Small intestine (tissue), 7 donors: Measurements from ENCODE around the gene PTPN2. TPM values are rescaled to one million over a fixed set of nuclear protein-coding genes. Genes with fewer than 3 reads are reported as not detected.

Experiments used
- DNase-seq, 2 donors: peaks; one replicate each; pipeline versions ENCODE4 v3.0.0 to v3.0.0-alpha.2; 2013
- FAIRE-seq: peaks from 2 replicates; lab custom pipeline; 2012; peaks lifted over from hg19 to GRCh38; lab: Jason Lieb, UNC
- H3K27ac ChIP-seq, 3 donors: one replicate each; pipeline ENCODE4 v1.5.1; 2013; ENCODE audit warnings: low read length in 2 of 3, mild to moderate bottlenecking in 2 of 3, control low read depth in 1 of 3, inconsistent platforms in 1 of 3, low read depth in 1 of 3, moderate library complexity in 1 of 3
- H3K27me3 ChIP-seq, 3 donors: one replicate each; pipeline ENCODE4 v1.6.1; 2013; ENCODE audit warnings: low read length in 3 of 3, inconsistent platforms in 1 of 3; ENCODE audit not compliant: control insufficient read depth in 3 of 3, insufficient read depth in 3 of 3
- H3K36me3 ChIP-seq, 3 donors: one replicate each; pipeline ENCODE4 v1.6.1; 2013; ENCODE audit warnings: low read length in 3 of 3, inconsistent platforms in 1 of 3, low read depth in 1 of 3, mild to moderate bottlenecking in 1 of 3, moderate library complexity in 1 of 3; ENCODE audit not compliant: control insufficient read depth in 3 of 3, insufficient read depth in 2 of 3
- H3K4me1 ChIP-seq, 3 donors: one replicate each; pipeline ENCODE4 v1.6.1; 2013; ENCODE audit warnings: low read length in 2 of 3, inconsistent platforms in 1 of 3, low read depth in 1 of 3, mild to moderate bottlenecking in 1 of 3, moderate library complexity in 1 of 3; ENCODE audit not compliant: control insufficient read depth in 3 of 3, insufficient read depth in 2 of 3
- H3K4me3 ChIP-seq, 3 donors: one replicate each; pipeline ENCODE4 v1.5.1; 2013; ENCODE audit warnings: low read length in 3 of 3, control low read depth in 1 of 3, inconsistent platforms in 1 of 3, low read depth in 1 of 3, mild to moderate bottlenecking in 1 of 3, moderate library complexity in 1 of 3
- H3K9me3 ChIP-seq, 2 donors: one replicate each; pipeline ENCODE4 v1.6.1; 2013; ENCODE audit warnings: low read depth in 1 of 2, low read length in 1 of 2; ENCODE audit not compliant: control insufficient read depth in 2 of 2, insufficient read depth in 1 of 2
- WGBS, 3 donors: extraction: QIAGEN DNeasy Blood & Tissue Kit; methylation state at CpG; one replicate each; pipeline ENCODE4 v1.1.7; 2013; 5-methylcytosine and 5-hydroxymethylcytosine counted together
- polyA plus RNA-seq, 4 donors: library from polyadenylated mRNA; stranded (reverse) in 3 of 4; unstranded in 1 of 4; fragments of 200-250 nt in 3 of 4; fragments of 120-200 nt in 1 of 4; gene quantifications; one replicate each; pipeline versions ENCODE4 v1.2.1 to v1.2.3, GENCODE V29; 2013
- donor health status: healthy with polysubstance abuse.
- donor health status: control.
- donor health status: control.
- donor health status: Bipolar disorder and iron deficiency.
- donor health status: healthy.

PTPN2 gene
- polyA plus RNA-seq, 4 donors: 25.7 to 53.9 (median 31.1) TPM

DNA sequence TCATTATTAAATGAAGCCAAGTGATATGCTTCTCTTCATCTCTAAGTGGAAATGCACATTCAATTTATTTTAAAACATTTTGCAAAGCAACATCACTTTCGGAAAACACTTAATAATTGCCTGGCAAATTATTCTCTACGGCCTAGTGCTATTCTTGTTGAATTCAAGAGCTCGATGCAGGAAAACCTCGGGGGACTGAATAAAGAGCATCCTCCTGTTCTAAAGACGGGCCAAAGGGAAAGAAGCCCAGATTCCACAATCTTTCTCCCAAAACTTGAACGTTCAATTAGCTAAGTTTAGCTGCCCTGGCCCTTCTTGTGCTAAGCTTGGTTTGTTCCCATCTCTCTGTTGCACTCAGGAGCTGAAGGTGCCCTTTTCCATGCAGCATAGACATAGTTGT, 40.6 kb upstream of the PTPN2 start:
- no peaks in the 10 kb centered on the region for H3K4me1 ChIP-seq
- H3K36me3 ChIP-seq: no peaks in the 10 kb centered on the region
- H3K27me3 ChIP-seq: no peaks in the 10 kb centered on the region
- no peaks in the 10 kb centered on the region for H3K9me3 ChIP-seq
- DNase-seq (no peak), FAIRE-seq (no peak)
- 76 to 88% (median 86%) methylated on average over 6 of the region's 6 CpGs for WGBS, 3 donors
- no peak overlapping the region for H3K27ac ChIP-seq
- H3K4me3 ChIP-seq: no peak overlapping the region

DNA sequence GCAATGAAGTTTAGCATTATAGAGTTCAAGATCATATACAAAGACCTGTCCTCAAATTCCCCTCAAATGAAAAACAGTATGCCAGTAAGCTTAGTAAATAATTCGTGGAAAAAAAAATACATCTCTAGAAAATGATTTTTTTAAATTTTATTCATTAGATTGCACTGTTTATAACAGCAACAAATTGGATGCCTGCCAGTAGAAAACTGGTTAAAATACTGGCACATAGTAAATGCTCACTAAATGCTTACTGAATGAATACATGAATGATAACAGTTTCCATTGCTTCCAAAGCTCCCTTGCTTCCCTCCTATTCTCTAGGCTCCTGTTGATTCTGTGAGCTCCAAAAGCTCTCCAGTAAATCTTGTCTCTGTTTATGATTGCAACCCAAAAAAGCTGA, 38.2 kb upstream of the PTPN2 start:
- FAIRE-seq (no peak), DNase-seq (no peak)
- Histone ChIP-seq H3K4me3 (no peak overlapping the region), H3K36me3 (no peaks in the 10 kb centered on the region), H3K9me3 (no peaks in the 10 kb centered on the region), H3K27me3 (no peaks in the 10 kb centered on the region), H3K27ac (no peak overlapping the region), H3K4me1 (no peaks in the 10 kb centered on the region)
- WGBS, 3 donors: 83 to 94% (median 84%) methylated on average over 1 of the region's 1 CpG

DNA sequence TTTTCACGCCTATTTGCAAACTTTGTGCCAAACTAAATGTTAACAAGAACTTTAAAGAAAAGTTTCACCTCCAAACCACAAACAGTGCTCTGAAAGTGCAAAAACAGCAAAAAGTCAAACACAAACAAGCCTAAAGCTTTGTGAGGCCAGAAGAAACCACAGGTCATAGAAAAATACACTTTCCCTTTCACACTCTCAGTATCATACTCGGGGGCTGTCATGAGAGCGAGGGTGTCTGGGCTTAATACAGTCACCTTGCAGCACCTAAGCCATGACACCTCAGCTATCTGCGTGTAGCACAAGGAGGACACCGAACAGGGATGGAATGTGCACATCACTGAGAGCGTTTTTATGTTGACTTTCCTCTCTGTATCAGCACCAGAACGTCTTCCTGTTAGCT, 37.1 kb upstream of the PTPN2 start:
- Histone ChIP-seq H3K4me1 (no peaks in the 10 kb centered on the region), H3K27ac (no peak overlapping the region), H3K36me3 (no peaks in the 10 kb centered on the region), H3K27me3 (no peaks in the 10 kb centered on the region), H3K9me3 (no peaks in the 10 kb centered on the region), H3K4me3 (no peak overlapping the region)
- no peak for DNase-seq
- FAIRE-seq: no peak
- WGBS, 3 donors: 49 to 62% (median 59%) methylated on average over 7 of the region's 7 CpGs

DNA sequence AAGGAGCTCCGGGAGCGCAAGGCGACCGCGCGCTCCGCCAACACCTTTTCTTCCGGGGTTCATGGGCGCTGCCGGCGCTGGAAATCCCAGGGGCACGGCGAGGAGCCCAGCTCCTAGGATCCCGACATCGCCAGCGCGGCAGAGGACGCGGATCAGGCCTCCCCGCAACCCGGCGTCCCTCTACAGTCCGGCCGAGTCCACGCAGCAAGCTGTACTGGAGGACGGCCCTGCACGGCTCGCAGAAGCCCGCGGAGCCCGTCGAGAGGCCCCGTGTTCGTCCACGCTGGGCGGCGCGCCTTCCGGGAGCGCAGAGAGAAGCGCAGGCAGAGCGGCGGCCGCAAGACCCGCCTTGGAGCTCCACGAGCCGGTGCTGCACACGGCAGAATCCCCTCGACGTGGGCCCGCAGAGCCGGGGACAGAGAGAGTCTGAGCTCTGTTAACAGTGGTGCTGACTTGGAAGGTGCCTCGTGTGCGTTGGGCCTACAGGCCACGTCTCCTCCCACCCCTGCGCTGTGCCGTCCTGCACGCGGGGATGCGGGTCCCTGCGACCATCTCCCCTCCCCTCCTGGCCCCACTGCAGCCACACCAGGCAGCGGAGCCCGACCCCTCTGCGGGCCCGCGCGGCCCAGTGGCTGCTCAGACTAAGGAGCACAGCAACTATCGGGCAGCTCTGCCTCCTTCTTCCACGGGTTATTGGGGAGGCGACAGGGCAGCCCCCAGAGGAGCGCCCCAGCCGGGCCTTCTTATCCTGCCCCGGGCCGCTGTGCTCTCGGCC, 28.1 kb upstream of the PTPN2 start:
- 60 to 70% (median 63%) methylated on average over 68 to 75 of the region's 75 CpGs for WGBS, 3 donors
- H3K27me3 ChIP-seq: peaks cover 0 to 22% (median 0%) of the 10 kb centered on the region in 3 donors
- FAIRE-seq (no peak), DNase-seq (no peak)
- H3K4me1 ChIP-seq: no peaks in the 10 kb centered on the region
- no peak overlapping the region for H3K27ac ChIP-seq
- H3K4me3 ChIP-seq: peak overlapping the region in 1 of 3 donors; percentile 37
- H3K9me3 ChIP-seq: peaks cover 0 to 6% of the 10 kb centered on the region in 2 donors
- no peaks in the 10 kb centered on the region for H3K36me3 ChIP-seq

DNA sequence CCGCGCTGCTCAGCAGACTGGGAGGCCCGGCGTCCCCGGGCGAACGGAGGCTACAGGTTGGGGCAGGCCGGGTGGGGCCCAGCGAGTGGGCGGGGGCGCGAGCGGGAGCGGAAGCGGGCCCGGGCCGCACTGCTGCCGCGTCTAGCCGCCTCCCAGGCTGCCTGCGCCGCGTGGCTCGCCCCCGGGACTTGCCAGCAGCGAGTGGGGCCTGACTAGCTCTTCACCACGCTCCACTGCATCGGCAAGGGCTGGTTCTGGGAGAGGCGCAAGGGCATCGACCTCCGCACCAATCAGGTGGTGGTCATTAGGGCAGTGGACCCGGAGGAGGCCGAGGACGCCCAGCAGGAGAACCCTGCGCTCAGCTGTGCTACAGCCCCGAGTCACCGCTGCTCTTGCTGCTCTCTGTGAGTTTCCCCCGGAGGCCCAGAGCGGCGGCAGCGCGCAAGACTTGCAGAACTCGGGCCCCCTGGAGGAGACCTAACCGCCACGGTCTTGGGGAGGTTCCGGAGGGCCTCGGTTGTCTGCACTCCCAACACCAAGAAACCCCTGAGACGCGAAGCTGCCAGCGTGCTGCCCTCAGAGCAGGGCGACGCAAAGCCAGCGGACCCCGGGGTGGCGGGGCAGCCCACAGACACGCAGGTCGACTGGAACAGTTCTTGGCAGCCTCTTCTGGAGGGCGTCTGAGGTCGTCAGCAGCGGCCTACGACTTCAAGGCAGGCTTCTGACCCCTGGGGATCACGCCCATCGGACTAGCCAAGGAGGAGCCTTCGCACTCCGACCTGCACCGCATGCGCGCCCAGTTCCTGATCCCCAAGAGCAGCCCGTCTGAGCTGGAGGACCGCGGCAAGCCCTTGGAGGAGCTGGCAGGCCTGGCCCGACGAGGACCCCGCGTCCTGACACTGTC, 27.2 kb upstream of the PTPN2 start:
- Histone ChIP-seq H3K27me3 (peaks cover 0 to 22% (median 0%) of the 10 kb centered on the region in 3 donors), H3K4me3 (peak overlapping the region; percentile 16 to 38 (median 37)), H3K36me3 (no peaks in the 10 kb centered on the region), H3K4me1 (no peaks in the 10 kb centered on the region), H3K27ac (peak overlapping the region in 1 of 3 donors; percentile 53), H3K9me3 (peaks cover 0 to 6% of the 10 kb centered on the region in 2 donors)
- DNase-seq: peak; percentile 29 to 70
- 9 to 15% (median 14%) methylated on average over 65 to 75 of the region's 75 CpGs for WGBS, 3 donors
- FAIRE-seq: no peak

DNA sequence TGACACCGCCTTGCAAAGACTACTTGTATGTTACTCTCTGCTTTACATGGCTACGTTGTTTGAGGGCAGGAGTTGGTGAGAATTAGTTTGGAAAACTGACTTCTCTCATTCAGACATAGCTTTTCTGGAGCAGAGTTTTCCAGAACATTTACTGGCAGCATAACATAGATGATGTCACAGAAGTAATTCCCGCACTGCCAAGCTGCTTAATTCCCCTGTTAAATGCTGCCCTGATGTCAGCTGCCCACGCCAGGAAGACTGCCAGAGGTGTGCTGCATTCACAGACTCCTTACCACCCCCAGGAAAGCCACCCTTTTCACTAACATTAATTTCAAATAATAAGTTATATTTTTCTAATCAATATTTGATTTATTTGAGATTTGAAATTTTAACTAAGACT, 24.7 kb upstream of the PTPN2 start:
- no peak for FAIRE-seq
- DNase-seq: no peak
- H3K9me3 ChIP-seq: peaks cover 0 to 6% of the 10 kb centered on the region in 2 donors
- 69 to 80% (median 75%) methylated on average over 4 of the region's 4 CpGs for WGBS, 3 donors
- H3K27ac ChIP-seq: no peak overlapping the region
- peaks cover 0 to 22% (median 0%) of the 10 kb centered on the region in 3 donors for H3K27me3 ChIP-seq
- no peaks in the 10 kb centered on the region for H3K36me3 ChIP-seq
- no peak overlapping the region for H3K4me3 ChIP-seq
- H3K4me1 ChIP-seq: no peaks in the 10 kb centered on the region

DNA sequence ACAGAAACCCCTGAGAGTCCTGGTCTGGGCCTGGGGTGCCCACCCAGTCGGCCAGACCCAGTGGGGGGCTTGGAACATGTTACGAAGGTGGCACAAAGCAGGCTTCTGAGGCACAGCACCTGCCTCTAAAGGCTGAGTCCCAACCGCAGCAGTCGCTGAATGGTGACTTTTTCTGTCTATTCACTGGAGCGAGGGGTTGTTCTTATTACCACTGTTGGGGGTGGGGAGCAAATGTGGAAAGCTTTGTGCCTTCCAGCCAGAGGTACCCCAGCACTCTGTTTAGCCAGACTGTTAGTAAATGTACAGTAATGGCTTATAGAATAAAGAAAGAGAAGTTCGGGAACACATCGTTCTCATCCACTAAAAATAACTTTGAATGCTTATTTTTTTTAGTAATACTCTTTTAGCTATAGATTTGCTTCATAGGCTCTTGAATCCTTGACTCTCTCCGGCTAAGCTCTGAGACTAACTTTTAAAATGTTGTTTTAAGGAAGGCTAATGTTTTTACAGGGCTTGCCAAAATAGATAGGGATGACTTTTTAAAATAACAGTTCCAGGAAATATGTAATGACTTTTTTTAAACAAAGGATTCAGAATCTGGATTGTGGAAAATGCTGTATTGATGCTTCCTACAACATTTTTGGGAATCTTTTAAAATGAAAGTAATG, 23.4 kb upstream of the PTPN2 start:
- Histone ChIP-seq H3K4me1 (no peaks in the 10 kb centered on the region), H3K27me3 (peaks cover 0 to 17% (median 0%) of the 10 kb centered on the region in 3 donors), H3K9me3 (peaks cover 0 to 3% of the 10 kb centered on the region in 2 donors), H3K36me3 (no peaks in the 10 kb centered on the region), H3K27ac (no peak overlapping the region), H3K4me3 (no peak overlapping the region)
- DNase-seq: no peak
- no peak for FAIRE-seq
- 53 to 62% (median 55%) methylated on average over 8 of the region's 8 CpGs for WGBS, 3 donors

DNA sequence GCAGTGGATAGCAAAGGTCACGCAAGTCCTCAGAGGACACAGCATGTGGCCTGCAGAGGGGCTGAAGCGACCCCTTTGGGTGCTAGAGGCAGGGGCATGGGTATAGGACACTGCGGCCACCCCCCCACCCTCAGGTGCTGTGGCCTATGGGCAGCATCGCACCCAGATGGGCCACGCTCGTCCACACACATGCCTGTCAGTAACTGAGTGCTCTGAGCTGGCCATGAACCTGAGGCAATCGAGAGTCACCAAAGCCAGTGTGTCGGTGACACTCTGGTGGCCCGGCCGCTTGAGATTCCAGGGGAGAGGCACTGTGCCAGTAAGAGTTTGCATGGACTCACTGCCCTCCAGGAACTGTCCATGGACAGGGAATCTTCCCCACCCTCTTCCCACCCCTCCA, 22.7 kb upstream of the PTPN2 start:
- no peak for FAIRE-seq
- H3K4me1 ChIP-seq: no peaks in the 10 kb centered on the region
- H3K9me3 ChIP-seq: no peaks in the 10 kb centered on the region
- peaks cover 0 to 11% (median 0%) of the 10 kb centered on the region in 3 donors for H3K27me3 ChIP-seq
- no peak for DNase-seq
- H3K36me3 ChIP-seq: no peaks in the 10 kb centered on the region
- 80 to 81% (median 81%) methylated on average over 10 of the region's 10 CpGs for WGBS, 3 donors
- H3K27ac ChIP-seq: no peak overlapping the region
- no peak overlapping the region for H3K4me3 ChIP-seq
